ENCODE data around the gene EFCAB8.

- TF ChIP-seq ZFP30 (CRISPR knock-in tag; IDR thresholded peaks at IDR 0.05) = no peak
- no peak for TF ChIP-seq PATZ1 (CRISPR knock-in tag; IDR thresholded peaks at IDR 0.05; ENCODE audit: borderline replicate concordance)
- no peak for TF ChIP-seq TOX (CRISPR knock-in tag; IDR thresholded peaks at IDR 0.05; ENCODE audit: borderline replicate concordance)
- no peak for TF ChIP-seq ZNF70 (CRISPR knock-in tag; IDR thresholded peaks at IDR 0.05)
- no peak for TF ChIP-seq ZNF565 (CRISPR knock-in tag; conservative IDR thresholded peaks at IDR 0.05; ENCODE audit: low read depth)
- no peak for TF ChIP-seq ZFP3 (CRISPR knock-in tag; IDR thresholded peaks at IDR 0.05)
These were observed 101.4 kb downstream of the EFCAB8 start for GRCh38 chr20:32960222-32960518.

All from SK-N-SH treated with all-trans-retinoic acid at 6 μM for 48 hours (cell line).